ENCODE measurements around the gene DEFB129.
"Not testable (repeated sequence)": the region's sequence is repeated elsewhere in the genome, so short reads cannot be mapped to it uniquely, and the experiment has no call there.

Gene DEFB129

GRCh38 chr20:225879-226278 is 1.2 kb upstream of the DEFB129 start:
- H3K36me3 Mint-ChIP-seq; DNase-seq; H3K9me3 Mint-ChIP-seq; H3K4me3 Mint-ChIP-seq; H3K27ac Mint-ChIP-seq; ATAC-seq (replicated peaks): not testable (repeated sequence)
- Mint-ChIP-seq H3K4me1 (peaks cover 18 to 23% of the 10 kb centered on the region in 2 donors), H3K27me3 (peaks cover 8 to 13% of the 10 kb centered on the region in 2 donors)

DNA sequence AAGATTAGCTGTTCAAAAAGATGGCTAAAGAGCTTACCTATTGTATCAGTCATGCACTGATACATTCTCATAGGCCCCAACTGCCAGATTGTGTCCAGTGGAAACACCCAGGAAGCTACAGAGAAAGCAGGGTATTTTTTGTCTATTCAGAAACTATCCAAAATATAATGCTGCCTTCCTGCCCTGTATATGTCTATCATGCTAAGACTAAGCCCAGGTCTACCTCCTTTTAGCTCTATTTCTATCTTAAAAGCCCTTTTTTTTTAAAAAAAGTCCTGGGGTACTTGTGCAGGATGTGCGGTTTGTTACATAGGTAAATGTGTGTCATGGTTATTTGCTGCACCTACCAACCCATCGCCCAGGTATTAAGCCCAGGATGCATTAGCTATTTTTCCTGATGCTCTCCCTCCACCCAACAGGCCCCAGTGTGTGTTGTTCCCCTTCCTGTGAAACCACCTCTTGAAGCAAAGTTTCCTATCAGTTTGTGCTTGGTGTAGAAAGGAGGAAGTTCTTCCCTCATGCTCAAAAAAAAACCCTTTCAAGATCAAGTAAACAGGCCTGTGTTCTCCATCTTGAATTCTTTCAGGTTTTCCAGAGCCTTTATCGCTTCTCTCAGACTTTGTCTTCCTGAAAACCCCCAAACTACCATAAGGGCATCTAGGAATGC is 514 bp downstream of the DEFB129 start:
- no peak for DNase-seq
- Mint-ChIP-seq H3K4me3 (no peak overlapping the region), H3K4me1 (peaks cover 18 to 23% of the 10 kb centered on the region in 2 donors), H3K27me3 (peaks cover 4 to 9% of the 10 kb centered on the region in 2 donors), H3K9me3 (peaks cover 0 to 3% of the 10 kb centered on the region in 2 donors), H3K27ac (peak overlapping the region; percentile 83), H3K36me3 (no peaks in the 10 kb centered on the region)
- ATAC-seq (replicated peaks) = peak; percentile 65 to 86

GRCh38 chr20:235891-236290 is 8.8 kb downstream of the DEFB129 start:
- no peak for ATAC-seq (replicated peaks)
- no peaks in the 10 kb centered on the region for H3K9me3 Mint-ChIP-seq
- DNase-seq = no peak
- H3K27ac Mint-ChIP-seq = no peak overlapping the region
- peaks cover 5 to 16% of the 10 kb centered on the region in 2 donors for H3K4me1 Mint-ChIP-seq
- no peaks in the 10 kb centered on the region for H3K36me3 Mint-ChIP-seq
- H3K27me3 Mint-ChIP-seq = no peaks in the 10 kb centered on the region
- H3K4me3 Mint-ChIP-seq = no peak overlapping the region

DNA sequence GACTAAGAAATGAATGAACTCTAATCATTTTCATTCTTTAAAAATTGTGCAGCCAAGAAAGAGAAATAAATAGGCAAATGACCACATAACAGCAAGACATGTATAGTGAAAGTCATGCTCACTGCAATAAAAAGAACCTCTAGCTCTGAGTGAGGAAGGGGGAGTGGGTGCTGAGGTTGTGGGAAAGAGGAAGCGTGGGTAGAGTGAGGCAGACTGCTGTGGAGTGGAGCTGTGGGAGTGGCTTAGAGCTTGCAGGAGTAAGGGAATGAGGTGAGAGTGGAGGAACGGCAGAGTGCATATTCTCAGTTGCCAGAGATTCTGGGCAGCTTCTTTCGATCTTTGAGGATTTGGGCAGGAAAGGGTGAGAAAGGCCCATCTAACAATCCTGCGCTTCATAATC is 10.4 kb downstream of the DEFB129 start:
- Mint-ChIP-seq H3K27me3 (peaks cover 0 to 3% of the 10 kb centered on the region in 2 donors), H3K36me3 (no peaks in the 10 kb centered on the region), H3K9me3 (no peaks in the 10 kb centered on the region), H3K4me1 (peaks cover 5 to 16% of the 10 kb centered on the region in 2 donors), H3K4me3 (peak overlapping the region; percentile 64 to 76), H3K27ac (peak overlapping the region; percentile 87)
- ATAC-seq (replicated peaks) (peak; percentile 93 to 95), DNase-seq (peak; percentile 18)

- Mint-ChIP-seq H3K36me3 (no peaks in the 10 kb centered on the region), H3K4me1 (peaks cover 6 to 16% of the 10 kb centered on the region in 2 donors), H3K9me3 (no peaks in the 10 kb centered on the region), H3K27me3 (peaks cover 0 to 3% of the 10 kb centered on the region in 2 donors), H3K4me3 (peak overlapping the region; percentile 64 to 76), H3K27ac (peak overlapping the region; percentile 87)
- ATAC-seq (replicated peaks) (peak; percentile 83 to 89), DNase-seq (no peak)
These were observed 10.9 kb downstream of the DEFB129 start for GRCh38 chr20:237929-238328.

GRCh38 chr20:242905-243304 is 15.8 kb downstream of the DEFB129 start:
- peaks cover 0 to 3% of the 10 kb centered on the region in 2 donors for H3K27me3 Mint-ChIP-seq
- no peaks in the 10 kb centered on the region for H3K36me3 Mint-ChIP-seq
- no peak for DNase-seq
- H3K9me3 Mint-ChIP-seq = no peaks in the 10 kb centered on the region
- H3K4me3 Mint-ChIP-seq = no peak overlapping the region
- H3K4me1 Mint-ChIP-seq = peaks cover 0 to 2% of the 10 kb centered on the region in 2 donors
- ATAC-seq (replicated peaks) = no peak
- H3K27ac Mint-ChIP-seq = no peak overlapping the region

DNA sequence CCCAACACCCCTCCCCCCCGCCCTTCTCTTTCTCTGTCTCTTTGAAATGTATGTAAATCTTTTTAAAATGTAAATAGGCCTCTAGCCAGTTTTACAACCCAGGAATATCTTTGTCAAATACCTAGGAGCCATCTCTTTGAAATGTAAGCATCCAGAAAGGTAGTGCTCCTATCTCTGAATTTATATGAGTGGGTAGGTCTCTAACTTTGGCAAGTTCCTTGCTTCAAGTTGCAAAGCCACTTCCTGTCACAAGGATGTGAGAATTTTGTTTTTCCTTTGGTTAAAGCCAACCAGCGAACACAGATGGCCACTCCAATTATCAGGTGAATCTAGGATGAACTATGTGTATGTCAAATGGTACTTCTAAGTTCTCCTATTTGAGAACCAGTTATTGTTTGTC is 24.3 kb downstream of the DEFB129 start:
- peaks cover 0 to 7% of the 10 kb centered on the region in 2 donors for H3K27me3 Mint-ChIP-seq
- no peak overlapping the region for H3K4me3 Mint-ChIP-seq
- ATAC-seq (replicated peaks) (no peak), DNase-seq (no peak)
- H3K4me1 Mint-ChIP-seq = no peaks in the 10 kb centered on the region
- no peaks in the 10 kb centered on the region for H3K9me3 Mint-ChIP-seq
- no peak overlapping the region for H3K27ac Mint-ChIP-seq
- no peaks in the 10 kb centered on the region for H3K36me3 Mint-ChIP-seq

DNA sequence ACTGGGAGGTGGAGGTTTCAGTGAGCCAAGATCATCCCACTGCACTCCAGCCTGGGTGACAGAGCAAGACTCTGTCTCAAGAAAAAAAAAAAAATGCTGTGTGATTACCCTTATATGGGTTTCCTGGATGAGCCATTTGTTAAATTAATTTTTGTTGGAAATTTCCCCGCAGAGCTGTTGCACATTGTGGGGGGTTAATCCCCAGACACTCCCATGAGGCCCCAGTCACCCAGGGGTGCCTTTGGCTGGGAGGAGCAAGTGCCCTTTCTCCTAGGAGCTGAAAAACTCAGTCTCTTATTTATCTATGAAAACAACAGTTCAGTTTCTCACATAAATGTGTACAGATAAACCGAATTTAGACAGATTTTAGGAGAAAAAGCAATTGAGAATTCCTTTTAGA is 25.7 kb downstream of the DEFB129 start:
- Mint-ChIP-seq H3K9me3 (no peaks in the 10 kb centered on the region), H3K27ac (no peak overlapping the region), H3K4me3 (no peak overlapping the region), H3K27me3 (peaks cover 0 to 11% of the 10 kb centered on the region in 2 donors), H3K36me3 (no peaks in the 10 kb centered on the region), H3K4me1 (no peaks in the 10 kb centered on the region)
- ATAC-seq (replicated peaks) = no peak
- no peak for DNase-seq

DNA sequence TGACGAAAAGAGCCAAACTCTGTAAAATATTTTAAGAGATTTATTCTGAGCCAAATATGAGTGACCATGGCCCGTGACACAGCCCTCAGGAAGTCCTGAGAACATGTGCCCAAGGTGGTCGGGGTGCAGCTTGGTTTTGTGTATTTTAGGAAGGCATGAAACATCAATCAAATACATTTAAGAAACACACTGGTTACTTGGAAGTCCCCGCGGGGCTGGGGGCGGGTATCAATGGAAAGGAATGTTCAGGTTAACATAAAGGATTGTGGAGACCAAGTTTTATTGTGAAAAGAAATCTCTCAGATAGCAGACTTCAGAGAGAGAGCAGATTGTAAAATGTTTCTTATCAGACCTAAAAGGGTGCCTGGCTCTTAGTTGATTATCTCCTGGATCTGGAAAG is 26.4 kb downstream of the DEFB129 start:
- H3K9me3 Mint-ChIP-seq = not testable (repeated sequence)

GRCh38 chr20:257419-257818 is 30.4 kb downstream of the DEFB129 start, which contains the start of gene DEFB132:
Gene DEFB132, plus strand, starts transcription at chr20:257724. Its CDS starts 55 bp downstream, at chr20:257779.
- no peak for ATAC-seq (replicated peaks)
- Mint-ChIP-seq H3K4me3 (no peak within 1 kb of the TSS), H3K4me1 (peaks cover 0 to 1% of the 10 kb centered on the region in 2 donors), H3K27ac (no peak within 1 kb of the TSS), H3K36me3 (no peaks in the 10 kb centered on the region), H3K27me3 (peaks cover 11 to 21% of the 10 kb centered on the region in 2 donors), H3K9me3 (no peaks in the 10 kb centered on the region)
- DNase-seq = no peak

More for the DNA sequence above, 26.4 kb downstream of the DEFB129 start:
- ATAC-seq (replicated peaks); H3K4me3 Mint-ChIP-seq; DNase-seq; H3K4me1 Mint-ChIP-seq; H3K27ac Mint-ChIP-seq; H3K36me3 Mint-ChIP-seq: not testable (repeated sequence)
- peaks cover 0 to 14% of the 10 kb centered on the region in 2 donors for H3K27me3 Mint-ChIP-seq

DNA sequence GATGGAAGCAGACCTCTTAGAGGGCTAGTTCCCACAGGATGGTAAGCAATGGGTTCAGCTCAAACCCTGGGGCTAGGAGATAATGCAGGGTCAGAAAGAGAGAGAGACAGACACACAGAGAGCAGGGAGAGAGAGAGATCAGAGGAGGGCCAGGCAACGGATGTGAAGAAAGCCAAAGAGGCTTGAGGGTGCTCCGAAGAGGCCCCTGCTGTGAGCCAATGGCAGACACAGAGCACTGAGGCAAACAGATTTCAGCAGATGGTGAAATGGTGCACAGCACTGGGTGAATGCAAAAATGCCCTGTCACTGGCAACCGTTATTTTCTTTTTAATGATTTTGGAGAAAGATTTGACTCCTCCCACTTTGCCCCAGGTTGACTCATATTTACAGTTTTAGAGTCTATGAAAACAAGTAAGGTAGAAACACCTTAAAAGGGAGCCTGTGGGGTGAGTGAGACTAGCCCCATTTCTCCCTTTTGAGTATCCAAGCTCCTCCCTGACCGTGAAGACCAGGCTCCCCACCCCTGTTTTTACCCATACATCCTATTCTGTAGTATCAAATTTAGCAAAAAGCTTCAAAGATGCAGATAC is 31.3 kb downstream of the DEFB129 start:
- ATAC-seq (replicated peaks) = no peak
- H3K4me3 Mint-ChIP-seq = no peak overlapping the region
- peaks cover 11 to 20% of the 10 kb centered on the region in 2 donors for H3K27me3 Mint-ChIP-seq

GRCh38 chr20:258963-259362 is 31.9 kb downstream of the DEFB129 start:
- no peak for ATAC-seq (replicated peaks)
- no peaks in the 10 kb centered on the region for H3K9me3 Mint-ChIP-seq
- no peak overlapping the region for H3K27ac Mint-ChIP-seq
- H3K36me3 Mint-ChIP-seq = no peaks in the 10 kb centered on the region
- DNase-seq = no peak
- H3K4me1 Mint-ChIP-seq = peaks cover 0 to 1% of the 10 kb centered on the region in 2 donors
- peaks cover 11 to 18% of the 10 kb centered on the region in 2 donors for H3K27me3 Mint-ChIP-seq
- no peak overlapping the region for H3K4me3 Mint-ChIP-seq

More for the DNA sequence above, 31.3 kb downstream of the DEFB129 start:
- H3K36me3 Mint-ChIP-seq = no peaks in the 10 kb centered on the region
- DNase-seq = no peak
- no peak overlapping the region for H3K27ac Mint-ChIP-seq
- H3K4me1 Mint-ChIP-seq = peaks cover 0 to 1% of the 10 kb centered on the region in 2 donors
- no peaks in the 10 kb centered on the region for H3K9me3 Mint-ChIP-seq

DNA sequence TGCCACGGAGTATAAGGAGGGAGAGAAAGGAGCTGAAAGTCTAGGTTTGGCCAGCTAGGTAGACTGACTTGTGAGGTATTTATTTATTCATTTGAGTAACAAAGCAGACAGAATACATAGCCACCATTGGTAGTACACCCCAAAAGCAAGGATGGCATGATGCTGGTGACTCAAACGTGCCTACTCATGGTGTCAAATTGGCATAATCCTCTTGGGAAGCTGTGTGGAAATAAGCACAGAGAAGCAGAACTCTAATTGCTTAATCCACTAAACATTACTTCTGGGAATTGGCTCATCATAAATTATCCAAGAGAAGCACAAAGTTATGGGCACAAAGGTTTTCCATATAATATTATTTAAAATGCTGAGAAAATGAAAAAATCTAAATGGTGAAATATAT is 32.9 kb downstream of the DEFB129 start:
- Mint-ChIP-seq H3K27me3 (peaks cover 11 to 18% of the 10 kb centered on the region in 2 donors), H3K9me3 (no peaks in the 10 kb centered on the region), H3K27ac (no peak overlapping the region), H3K4me3 (no peak overlapping the region), H3K36me3 (no peaks in the 10 kb centered on the region), H3K4me1 (peaks cover 0 to 1% of the 10 kb centered on the region in 2 donors)
- ATAC-seq (replicated peaks) (no peak), DNase-seq (no peak)

- H3K36me3 Mint-ChIP-seq = no peaks in the 10 kb centered on the region
- no peak overlapping the region for H3K4me3 Mint-ChIP-seq
These were observed 36.6 kb downstream of the DEFB129 start for GRCh38 chr20:263701-264100.

More at GRCh38 chr20:263701-264100, 36.6 kb downstream of the DEFB129 start:
- Mint-ChIP-seq H3K9me3 (no peaks in the 10 kb centered on the region), H3K4me1 (peaks cover 9 to 11% of the 10 kb centered on the region in 2 donors), H3K27ac (no peak overlapping the region), H3K27me3 (peaks cover 10 to 11% of the 10 kb centered on the region in 2 donors)
- DNase-seq (no peak), ATAC-seq (replicated peaks) (no peak)
